OCI-M1 (cell line): ENCODE results near the gene ARHGAP20.
"Not testable (repeated sequence)": the region's sequence is repeated elsewhere in the genome, so short reads cannot be mapped to it uniquely, and the experiment has no call there.

ENCODE experiments used
- DNase-seq: peaks from one replicate; lab custom pipeline; 2025; lab: John Stamatoyannopoulos, UW

Gene ARHGAP20

DNA sequence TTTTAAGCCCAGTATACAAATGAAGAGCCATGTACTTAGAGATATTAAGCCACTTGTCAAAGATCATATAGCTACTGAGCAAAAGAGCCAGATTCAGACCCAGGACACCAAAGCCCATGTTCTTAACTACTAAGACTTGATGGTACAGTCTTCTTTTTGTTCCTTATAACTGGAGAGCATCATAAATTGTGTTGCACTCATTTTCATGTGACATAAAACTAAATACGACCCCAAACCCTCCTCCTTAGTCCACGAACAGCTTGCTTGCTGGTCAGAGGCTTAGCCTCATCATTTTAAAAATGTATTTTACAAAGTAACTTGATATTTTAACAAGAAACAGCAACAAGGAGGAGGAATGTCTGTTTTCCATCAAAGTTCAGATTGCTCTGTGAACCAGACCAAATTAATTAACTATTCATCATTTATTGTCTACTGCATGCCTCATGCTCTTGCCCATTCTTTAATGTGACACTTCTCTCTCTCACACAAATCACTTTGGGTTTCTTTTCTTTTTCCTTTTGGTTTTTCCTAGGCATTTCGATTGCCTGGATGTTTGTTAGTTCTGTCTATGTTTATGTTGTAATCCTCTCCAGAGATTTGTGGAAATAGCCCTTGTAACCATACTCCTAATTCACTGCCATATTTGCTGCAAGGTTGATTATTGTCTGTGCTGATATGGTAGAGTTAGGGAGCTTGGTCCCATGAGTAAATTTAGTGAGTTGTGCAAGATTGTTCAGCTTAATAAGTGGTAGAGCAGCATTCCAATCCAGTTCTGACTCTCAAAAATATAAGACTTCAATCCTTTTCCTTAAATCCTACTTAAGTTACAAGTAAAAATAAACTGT lies 8.4 kb upstream of the ARHGAP20 start:
- no peak for DNase-seq

DNA sequence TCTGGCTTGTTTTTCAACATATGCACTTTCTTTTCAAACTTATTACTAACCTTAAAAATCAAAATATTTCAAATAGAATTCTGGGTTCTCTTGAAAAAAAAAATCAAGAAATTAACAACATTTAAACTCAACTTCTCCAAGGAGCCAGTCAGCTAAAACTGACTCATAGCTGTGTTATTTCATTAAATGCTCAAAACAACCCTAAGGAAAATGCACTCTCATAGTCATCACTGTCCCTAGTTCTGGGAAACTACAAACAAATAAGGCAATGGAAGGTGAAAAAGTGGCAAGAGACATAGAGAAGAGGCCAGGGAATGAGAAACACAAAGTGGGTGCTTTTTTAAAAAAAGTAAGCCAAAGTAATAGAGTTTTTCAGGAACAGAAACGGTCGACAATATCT lies 4.1 kb upstream of the ARHGAP20 start:
- DNase-seq = no peak

DNA sequence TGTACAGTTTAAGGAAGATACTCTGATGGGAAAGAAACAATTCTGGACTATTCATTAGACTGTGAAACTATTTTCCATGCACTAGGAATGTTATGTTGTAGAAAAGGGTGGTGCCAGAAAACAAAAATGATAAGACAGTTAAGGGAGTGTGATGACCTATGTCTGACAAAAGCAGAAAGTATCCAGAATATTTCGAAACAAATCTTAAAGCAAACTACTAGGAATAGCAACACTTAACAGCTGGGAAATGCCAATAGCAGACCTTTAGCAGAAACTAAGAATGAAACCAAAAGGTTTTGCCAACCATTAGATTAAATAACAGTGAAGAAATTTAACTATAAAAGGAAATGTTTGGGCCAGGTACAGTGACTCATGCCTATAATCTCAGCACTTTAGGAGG lies 3.3 kb upstream of the ARHGAP20 start:
- no peak for DNase-seq

DNA sequence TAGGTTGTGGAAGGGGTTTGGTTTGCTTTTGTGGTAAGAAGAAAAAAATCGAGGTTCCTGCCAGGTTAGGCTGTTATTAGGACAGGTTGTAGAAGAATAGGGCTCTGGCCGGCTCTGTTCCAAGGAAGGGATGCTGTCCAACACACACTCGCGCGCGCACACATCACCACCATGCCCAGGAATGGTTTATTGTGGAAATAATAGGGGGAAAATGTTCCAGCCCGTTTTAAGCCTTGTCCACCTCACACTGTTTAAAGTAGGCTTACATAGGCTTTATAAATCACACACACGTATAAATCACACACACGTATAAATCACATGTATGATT lies 1.2 kb upstream of the ARHGAP20 start:
- DNase-seq = no peak

DNA sequence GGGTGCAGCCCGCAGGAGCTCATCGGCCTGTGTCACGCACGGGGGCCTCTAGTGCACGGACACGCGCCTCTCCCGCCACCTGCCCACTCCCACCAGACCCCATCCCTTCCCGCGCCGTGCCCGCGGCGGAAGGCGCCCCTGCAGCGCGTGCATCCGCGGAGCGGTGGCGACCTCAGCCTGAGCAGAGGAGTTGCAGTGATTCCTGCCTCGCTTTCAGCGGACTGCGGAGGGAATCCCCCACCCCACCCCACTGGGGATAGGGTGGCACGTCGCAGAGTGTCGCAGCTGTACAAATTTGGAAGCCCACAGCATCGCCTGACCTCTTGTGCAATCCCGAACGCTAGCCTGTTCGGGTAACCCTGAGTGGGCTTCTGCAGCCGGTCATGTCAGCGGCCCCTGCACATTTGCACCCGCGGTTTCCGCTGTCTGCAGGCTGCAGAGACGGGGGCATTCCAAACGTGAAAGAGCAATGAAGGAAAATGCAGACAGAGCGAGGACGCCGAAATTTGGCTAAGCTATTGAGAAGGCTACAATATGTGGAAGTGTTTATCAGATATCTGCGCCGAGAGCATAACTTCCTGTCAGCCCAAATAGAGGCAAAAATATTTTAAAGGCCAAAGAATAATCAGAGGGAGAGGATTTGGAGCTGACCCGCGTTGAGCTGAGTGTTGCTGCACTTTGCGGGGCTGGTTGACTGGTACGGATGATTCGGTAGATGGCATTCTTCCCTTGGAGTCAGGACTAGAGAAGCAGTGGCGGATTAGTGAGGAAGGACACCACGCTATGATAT lies 617 bp upstream of the ARHGAP20 start:
- DNase-seq = no peak

DNA sequence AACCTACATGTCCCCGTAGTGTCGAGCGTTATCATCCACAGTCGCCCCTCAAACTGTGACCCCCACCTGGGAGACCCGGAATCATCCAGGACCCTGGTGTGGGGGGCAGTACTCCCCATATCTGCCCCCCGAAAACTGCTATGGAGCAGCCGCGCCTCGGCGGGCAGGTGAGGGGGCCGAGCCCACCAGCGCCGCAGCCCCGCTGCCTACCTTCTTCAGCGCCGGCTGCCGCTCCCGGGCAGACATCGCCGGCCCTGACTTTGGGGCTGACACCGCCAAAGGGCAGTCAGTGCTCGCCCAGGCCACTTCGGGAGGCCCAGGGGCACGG lies 825 bp downstream of the ARHGAP20 start:
- no peak for DNase-seq

DNA sequence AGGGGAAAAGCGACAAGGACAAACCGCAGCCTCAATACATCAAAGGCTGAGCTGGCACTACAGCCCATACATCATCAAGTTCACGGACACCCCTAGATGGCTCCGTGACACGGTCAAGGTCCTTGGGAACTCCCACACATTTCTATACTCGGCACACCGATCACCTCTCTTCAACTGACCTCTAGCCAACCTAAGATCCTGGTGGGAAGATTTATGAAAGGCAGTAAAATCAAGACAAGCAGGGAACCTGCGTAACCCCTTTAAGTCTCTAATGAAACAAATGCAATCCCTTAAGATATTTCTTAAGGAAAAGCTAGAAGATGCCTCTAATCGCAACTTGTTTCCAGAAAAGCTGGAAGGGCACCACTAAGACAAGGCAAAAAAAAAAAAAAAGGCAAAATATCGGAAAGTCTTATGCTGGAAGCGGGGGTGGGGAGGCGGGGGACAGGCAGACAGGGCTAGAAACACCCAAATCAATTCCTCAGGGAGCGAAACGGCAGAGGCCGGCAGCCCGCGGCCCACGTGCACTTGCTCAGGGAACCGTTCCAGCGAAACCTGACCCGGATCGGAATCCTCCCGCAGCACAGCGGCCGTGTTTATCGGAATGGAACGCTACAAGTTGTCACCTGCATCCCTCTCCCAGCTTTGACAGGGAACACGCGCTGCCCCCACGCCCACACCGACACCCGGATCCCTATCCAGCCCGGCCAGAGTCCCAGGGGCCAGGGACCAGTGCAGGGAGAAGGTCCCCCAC lies 1.4 kb downstream of the ARHGAP20 start:
- no peak for DNase-seq

DNA sequence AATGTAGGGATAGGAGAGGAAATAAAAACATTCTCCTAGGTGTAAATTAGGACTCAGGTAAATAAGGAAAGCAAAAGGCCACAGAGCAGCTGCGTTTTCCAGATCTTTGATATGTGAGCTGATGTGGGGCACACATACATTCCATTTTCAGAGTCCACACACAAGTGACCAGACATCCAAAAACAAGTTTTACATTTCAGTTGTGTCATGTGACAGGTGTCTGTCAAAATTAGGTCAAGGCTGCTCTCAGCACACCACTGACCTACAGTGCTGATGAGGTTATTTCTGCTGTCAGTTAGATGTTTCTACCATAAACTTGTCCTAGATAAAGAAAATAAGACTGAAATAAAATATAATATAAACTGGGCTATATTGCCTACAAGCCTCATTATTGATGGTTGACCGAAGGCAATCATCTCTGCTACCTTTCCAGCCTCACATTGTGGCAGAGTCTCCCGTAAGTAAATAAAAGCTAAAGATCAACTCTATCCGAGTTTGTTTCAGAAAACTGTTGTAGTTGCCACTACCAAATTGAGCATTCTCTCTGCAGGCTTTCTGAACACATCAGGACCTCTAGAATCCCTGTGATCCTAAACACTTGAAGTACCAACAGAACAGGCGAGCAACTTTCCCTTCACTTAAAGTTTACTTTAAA lies 7.9 kb downstream of the ARHGAP20 start:
- DNase-seq = no peak

DNA sequence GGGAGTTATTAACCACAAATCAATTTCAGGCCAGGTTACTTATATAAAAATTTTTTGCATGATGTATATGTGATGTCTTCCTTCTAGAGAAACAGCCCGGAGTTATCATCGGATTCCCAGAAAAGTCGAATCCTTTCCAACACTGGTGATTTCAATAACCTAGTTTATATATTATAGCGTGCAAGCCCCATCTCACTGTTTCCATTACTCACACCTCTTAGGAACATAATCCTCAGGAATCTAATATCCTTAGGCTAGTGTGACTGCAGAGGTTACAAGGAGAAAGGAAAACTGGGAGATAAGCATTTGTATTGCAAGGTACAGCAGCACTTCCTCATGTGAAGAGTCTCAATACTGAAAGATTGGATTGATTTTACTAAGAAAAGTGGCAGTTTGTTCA lies 20.3 kb downstream of the ARHGAP20 start:
- no peak for DNase-seq

DNA sequence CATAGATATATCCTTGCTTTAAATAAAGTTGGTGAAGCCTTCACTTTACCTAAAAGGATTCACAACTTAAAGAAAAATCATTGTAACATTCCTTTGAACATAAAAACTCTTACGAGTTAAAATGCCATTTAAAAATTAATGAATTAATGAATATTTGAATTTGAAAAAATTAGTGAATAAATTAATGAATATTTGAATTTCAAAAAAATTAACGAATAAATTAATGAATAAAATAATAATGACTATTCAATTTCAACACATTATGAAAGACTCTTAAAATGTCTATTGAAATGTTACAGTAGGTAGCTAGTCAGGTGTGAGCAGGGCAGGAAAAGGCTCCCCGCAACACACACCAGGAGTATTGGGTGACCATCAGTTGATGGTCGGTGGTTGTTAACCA lies 22.9 kb downstream of the ARHGAP20 start:
- no peak for DNase-seq

DNA sequence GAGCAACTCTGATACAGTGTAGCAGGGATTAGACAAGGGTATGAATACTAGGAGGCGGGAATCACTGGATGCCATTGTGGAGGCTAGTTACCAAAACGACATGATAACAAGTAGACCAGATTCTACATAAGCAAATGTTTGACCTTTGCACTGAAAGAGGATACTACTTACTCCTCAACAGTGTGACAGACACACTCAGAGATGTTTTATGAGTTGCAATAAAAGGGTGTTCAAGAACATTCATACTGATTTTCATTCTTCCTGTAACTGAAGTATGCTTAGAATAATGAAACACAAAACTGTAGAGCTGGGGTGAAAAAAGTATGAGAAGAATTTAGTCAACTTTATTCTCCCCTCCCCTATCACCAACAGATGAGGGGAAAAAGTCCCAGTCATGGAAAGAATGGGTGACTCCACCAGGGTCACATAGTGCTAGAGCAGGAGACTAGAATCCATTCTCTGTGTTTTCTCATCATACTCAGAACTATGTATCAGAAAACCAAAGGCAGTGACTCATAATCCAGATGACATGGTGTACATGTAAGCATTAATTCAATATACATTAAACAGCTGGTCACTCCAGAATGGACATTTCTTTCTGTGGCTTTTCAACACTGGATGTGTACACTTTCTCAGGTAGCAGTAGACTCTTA lies 32.8 kb downstream of the ARHGAP20 start:
- DNase-seq = no peak

DNA sequence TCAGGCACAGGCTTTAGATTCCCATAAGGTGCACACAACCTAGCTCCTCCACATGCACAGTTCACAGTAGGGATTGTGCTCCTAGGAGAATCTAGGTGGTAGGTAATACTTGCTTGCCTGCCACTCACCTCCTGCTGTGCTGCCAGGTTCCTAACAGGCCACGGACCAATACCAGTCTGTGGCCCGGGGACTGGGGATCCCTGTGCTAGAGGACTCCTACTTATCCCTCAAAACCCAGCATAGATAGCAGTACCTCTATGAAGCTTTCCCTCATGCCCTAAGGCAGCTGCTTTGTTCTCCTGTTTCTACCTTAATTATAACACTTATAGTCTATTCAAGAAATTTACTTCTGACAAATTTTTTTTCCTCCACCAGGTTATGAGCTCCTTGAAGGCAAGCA lies 36.7 kb downstream of the ARHGAP20 start:
- DNase-seq = no peak

DNA sequence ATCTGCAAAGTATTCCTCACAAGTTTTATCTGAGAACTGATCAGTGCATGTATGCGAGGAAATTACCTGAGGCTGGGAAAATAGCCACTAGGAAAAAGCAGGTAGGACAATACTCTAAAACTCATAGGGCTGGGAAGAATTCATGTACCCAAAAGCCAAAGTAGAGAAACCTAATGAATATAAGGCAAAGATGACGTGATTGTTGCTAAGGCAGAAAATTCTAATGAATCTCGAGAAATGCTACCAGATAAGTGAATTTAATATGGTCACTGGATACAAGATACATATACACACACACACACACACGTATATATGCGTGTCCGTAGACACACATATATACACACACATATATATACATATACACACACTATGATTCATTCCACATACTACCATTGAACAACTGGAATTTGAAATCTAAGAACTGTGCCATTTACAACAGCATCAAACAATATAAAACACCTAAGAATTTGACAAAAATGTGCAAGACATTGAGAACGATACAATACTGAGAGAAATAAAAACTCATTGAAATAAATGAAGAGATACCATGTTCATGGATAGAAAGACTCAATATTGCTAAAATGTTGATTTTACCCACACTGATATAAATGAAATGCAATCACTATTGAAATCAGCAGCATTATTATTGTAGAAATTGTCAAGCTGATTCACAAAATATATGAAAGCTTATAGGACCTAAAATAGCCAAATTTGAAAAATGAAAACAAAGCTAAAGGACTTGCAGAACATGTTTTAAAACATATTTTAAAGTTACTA lies 46.4 kb downstream of the ARHGAP20 start:
- no peak for DNase-seq

DNA sequence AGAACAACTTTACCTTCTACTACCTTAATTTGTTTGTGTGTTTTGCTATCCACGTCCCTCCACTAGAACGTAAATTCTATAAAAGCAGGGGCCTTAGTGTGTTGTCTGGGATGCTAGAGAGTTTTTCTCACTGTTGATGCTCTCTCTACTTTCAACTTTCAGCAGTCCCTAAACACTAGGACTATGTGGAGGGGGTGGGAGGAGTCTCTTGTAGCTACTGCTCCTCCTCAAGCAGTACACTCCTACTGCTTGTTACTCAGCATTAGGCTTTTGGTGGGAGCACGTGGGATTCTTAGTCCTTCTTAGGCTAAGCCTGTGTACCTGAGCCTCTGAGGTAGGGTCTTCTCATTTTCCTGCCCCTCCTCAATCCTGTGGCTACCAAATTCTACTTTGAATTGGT lies 56.3 kb downstream of the ARHGAP20 start:
- DNase-seq = no peak

DNA sequence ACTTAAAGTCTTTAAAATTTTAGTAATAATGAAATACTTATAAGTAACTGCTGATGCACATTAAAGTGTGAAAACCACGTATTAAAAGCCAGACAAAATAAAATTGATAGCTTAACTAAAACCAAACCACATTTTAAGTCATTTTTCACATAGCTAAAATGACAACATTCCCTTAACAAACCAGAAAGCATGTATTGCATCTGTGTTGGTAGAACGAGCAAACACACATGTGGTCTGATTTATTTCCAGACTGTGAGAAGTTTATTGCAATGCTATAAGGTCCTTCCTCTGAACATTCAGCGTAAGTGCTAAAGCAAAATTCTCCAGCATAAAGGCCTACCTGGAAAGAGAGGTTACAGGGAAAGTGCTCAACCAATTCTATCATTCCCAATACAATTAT lies 57.8 kb downstream of the ARHGAP20 start:
- no peak for DNase-seq

DNA sequence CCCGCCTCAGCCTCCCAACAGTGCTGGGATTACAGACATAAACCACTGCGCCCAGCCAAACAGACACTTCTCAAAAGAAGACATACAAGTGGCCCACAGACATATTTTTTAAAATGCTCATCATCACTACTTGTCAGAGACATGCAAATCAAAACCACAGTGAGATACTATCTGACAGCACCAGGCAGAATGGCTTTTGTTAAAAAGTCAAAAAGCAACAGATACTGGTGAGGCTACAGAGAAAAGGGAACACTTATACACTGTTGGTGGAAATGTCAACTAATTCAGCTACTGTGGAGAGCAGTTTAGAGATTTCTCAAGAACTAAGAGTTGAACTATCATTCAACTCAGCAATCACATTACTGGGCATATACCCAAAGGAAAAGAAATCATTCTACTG lies 67.0 kb downstream of the ARHGAP20 start:
- peak; percentile 29 for DNase-seq

DNA sequence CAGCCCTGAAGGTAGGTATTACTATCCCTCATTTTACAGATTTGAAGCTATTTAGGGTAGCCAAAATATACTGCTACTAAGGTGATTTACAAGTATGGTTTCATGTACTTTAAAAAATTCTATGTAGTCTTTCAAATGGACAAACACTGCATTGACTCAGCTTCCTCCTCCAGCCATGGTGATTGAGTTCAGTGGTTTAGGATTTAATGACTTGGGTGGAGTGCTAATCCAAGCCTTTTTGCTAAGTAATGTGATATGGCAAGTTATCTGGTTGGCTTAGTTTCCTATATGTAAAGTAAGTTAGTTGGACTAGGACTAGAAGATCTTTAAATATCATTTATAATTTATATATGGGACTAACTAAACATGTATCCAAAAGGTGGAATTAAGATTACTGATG lies 77.9 kb downstream of the ARHGAP20 start:
- DNase-seq = no peak

DNA sequence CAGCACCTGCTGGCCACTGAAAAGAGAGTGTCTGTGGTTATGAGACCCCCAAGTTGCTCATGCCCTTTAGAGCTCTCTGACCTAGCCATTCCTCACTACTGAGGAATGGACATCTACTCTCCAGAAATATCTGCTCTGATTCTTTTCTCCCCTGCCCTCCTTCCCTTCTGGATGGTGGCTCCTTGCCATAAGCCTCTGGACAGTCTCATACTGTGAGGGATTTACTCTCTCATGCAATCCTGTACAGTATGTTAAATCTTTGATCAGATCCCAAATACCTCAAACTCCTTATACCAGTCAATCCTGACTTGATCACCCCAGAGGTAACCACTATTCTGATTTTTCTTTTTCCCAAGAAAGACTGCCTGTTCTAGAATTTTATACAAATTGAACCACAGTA lies 80.7 kb downstream of the ARHGAP20 start:
- no peak for DNase-seq

DNA sequence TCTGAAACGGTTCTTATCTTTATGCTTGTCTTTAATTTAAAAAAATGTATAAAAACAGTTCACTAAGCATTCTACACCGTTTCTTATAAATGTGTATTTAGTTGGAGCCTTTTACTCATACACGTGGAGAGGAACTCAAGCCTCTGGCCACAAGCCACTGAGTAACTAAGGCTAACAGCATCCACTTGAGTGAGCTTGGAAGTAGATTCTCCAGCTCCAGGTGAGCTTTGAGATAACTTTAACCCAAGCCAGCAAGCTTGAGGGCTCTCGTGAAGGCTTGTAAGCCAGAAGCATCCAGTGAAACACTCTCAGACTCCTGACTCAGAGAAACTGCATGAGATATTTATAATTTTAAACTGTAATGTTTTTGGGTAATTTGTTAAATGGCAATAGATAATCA lies 82.6 kb downstream of the ARHGAP20 start:
- DNase-seq = no peak

DNA sequence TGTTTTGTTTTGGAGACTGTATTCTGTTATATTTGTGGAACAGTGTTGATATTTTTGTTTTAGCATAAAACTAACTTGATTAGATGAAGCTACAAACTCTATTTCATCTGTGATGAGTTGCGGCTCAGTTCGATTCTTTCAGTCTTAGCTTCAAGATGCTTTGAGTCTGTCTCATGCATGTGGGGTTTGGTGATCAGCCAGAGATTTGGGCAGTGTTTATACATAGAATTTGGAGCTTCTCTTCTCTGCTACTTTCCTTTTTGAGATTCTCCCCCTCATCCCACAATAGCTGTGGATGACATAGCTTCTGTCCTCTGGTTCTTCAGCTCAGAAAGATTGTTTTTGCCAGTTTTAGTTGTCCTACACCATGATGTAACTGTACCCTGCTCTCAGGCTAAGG lies 90.4 kb downstream of the ARHGAP20 start:
- no peak for DNase-seq

DNA sequence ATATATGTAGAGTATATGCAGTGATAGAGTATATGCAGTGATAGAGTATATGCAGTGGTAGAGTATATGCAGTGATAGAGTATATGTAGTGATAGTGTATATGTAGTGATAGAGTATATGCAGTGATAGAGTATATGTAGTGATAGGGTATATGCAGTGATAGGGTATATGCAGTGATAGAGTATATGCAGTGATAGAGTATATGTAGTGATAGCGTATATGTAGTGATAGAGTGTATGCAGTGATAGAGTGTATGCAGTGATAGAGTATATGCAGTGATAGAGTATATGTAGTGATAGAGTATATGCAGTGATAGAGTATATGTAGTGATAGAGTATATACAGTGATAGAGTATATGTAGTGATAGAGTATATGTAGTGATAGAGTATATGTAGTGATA lies 92.9 kb downstream of the ARHGAP20 start:
- not testable (repeated sequence) for DNase-seq
